ENCODE results near the gene ARSB. TPM values are rescaled to one million over a fixed set of nuclear protein-coding genes. Genes with fewer than 3 reads are reported as not detected.

ARSB gene
- total and polyA plus RNA-seq, 2 donors (not counting 1 experiment from before 2014, with no cell fraction given): 10.1 to 27.7 TPM

- Histone ChIP-seq H2AFZ (ENCODE audit: low read length) (no peak overlapping the region), H3K27me3 (ENCODE audit: control insufficient read depth, insufficient read depth, low read length) (no peaks in the 10 kb centered on the region), H3K4me3 (replicated peaks in 1 of 4; ENCODE audit: control extremely low read depth in 1 of 4, insufficient read depth in 1 of 4, low read depth in 3 of 4, low read length in 4 of 4) (peak overlapping the region in 2 of 4 experiments; percentile 29 to 46), H3K79me2 (ENCODE audit: control insufficient read depth, insufficient read depth, low read length) (no peaks in the 10 kb centered on the region), H4K20me1 (ENCODE audit: control insufficient read depth, extremely low read depth, insufficient read depth, low read length) (no peaks in the 10 kb centered on the region), H3K4me1 (ENCODE audit: control insufficient read depth, extremely low read depth, insufficient read depth, low read length) (peaks cover 8% of the 10 kb centered on the region), H3K4me2 (ENCODE audit: extremely low read depth, insufficient read depth, low read length) (peak overlapping the region; percentile 61), H3K9ac (ENCODE audit: insufficient read depth, low read length) (no peak overlapping the region), H3K27ac (ENCODE audit: insufficient read depth, low read length) (peak overlapping the region; percentile 61), H3K9me3 (ENCODE audit: control insufficient read depth, insufficient read depth, low read depth, low read length) (no peaks in the 10 kb centered on the region), H3K36me3 (ENCODE audit: control insufficient read depth, insufficient read depth, low read length) (no peaks in the 10 kb centered on the region)
- TF ChIP-seq EZH2 (IDR thresholded peaks at IDR 0.05; ENCODE audit: low read length, missing control alignments): no peak
- TF ChIP-seq, protein P1, sequence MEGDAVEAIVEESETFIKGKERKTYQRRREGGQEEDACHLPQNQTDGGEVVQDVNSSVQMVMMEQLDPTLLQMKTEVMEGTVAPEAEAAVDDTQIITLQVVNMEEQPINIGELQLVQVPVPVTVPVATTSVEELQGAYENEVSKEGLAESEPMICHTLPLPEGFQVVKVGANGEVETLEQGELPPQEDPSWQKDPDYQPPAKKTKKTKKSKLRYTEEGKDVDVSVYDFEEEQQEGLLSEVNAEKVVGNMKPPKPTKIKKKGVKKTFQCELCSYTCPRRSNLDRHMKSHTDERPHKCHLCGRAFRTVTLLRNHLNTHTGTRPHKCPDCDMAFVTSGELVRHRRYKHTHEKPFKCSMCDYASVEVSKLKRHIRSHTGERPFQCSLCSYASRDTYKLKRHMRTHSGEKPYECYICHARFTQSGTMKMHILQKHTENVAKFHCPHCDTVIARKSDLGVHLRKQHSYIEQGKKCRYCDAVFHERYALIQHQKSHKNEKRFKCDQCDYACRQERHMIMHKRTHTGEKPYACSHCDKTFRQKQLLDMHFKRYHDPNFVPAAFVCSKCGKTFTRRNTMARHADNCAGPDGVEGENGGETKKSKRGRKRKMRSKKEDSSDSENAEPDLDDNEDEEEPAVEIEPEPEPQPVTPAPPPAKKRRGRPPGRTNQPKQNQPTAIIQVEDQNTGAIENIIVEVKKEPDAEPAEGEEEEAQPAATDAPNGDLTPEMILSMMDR (conservative IDR thresholded peaks at IDR 0.05 in 1 of 2, IDR thresholded peaks at IDR 0.05 in 1 of 2; ENCODE audit: low read depth in 1 of 2, low read length in 2 of 2): no peak
- peak; percentile 86 to 87 for DNase-seq (ENCODE audit: low read depth in 2 of 2)
Observed at GRCh38 chr5:78908173-78909061, 76.7 kb downstream of the ARSB start.

DNA sequence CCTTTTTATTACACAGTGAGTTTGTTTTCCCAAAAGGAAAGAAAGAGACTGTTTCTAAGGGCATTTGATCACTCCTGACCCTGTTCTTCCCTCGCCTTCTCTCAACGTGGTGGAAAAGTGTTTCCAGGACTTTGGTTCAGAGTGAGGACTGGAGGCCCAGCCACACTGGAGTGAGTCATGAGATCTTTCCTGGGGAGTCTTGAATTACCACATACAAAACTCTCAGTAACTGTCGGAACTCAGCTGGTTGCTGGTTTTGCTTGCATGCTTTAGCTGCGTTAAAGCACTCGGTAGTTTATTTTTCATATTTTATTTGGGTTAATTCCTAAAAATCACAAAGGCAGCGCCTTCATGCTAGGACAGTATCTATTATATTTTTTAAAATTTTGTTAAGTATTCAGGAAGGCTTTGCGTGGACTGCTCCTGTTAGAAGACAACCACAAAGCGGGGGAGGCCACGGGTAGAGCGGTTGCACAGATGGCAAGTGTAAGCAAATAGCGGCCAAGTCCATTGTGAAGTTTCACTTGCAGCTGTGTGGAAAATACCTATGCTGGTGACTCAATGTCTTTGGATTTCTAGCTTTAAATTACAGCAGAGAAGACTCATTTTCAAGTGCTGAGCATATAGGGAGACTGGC is 77.7 kb downstream of the ARSB start:
- DNase-seq (ENCODE audit: low read depth in 2 of 2): peak; percentile 96 to 99
- no peaks in the 10 kb centered on the region for H3K36me3 ChIP-seq (ENCODE audit: control insufficient read depth, insufficient read depth, low read length)
- no peaks in the 10 kb centered on the region for H3K9me3 ChIP-seq (ENCODE audit: control insufficient read depth, insufficient read depth, low read depth, low read length)
- H3K27ac ChIP-seq (ENCODE audit: insufficient read depth, low read length): peak overlapping the region; percentile 61
- H3K27me3 ChIP-seq (ENCODE audit: control insufficient read depth, insufficient read depth, low read length): no peaks in the 10 kb centered on the region
- H2AFZ ChIP-seq (ENCODE audit: low read length): no peak overlapping the region
- peak overlapping the region; percentile 61 for H3K4me2 ChIP-seq (ENCODE audit: extremely low read depth, insufficient read depth, low read length)
- no peaks in the 10 kb centered on the region for H4K20me1 ChIP-seq (ENCODE audit: control insufficient read depth, extremely low read depth, insufficient read depth, low read length)
- TF ChIP-seq, protein P1 (conservative IDR thresholded peaks at IDR 0.05 in 1 of 2, IDR thresholded peaks at IDR 0.05 in 1 of 2; ENCODE audit: low read depth in 1 of 2, low read length in 2 of 2): no peak
- no peak for TF ChIP-seq EZH2 (IDR thresholded peaks at IDR 0.05; ENCODE audit: low read length, missing control alignments)
- peaks cover 8% of the 10 kb centered on the region for H3K4me1 ChIP-seq (ENCODE audit: control insufficient read depth, extremely low read depth, insufficient read depth, low read length)
- H3K9ac ChIP-seq (ENCODE audit: insufficient read depth, low read length): no peak overlapping the region
- no peaks in the 10 kb centered on the region for H3K79me2 ChIP-seq (ENCODE audit: control insufficient read depth, insufficient read depth, low read length)
- H3K4me3 ChIP-seq (replicated peaks in 1 of 4; ENCODE audit: control extremely low read depth in 1 of 4, insufficient read depth in 1 of 4, low read depth in 3 of 4, low read length in 4 of 4): peak overlapping the region in 2 of 4 experiments; percentile 29 to 46
